Measurements from ENCODE around the gene GCH1.

GRCh38 chr14:54852215-54852614 lies 50.4 kb downstream of the GCH1 start:
- TF ChIP-seq GATA2 (IDR thresholded peaks at IDR 0.05; ENCODE audit: low read depth, low read length), result no peak
- no peak for TF ChIP-seq GATA3 (IDR thresholded peaks at IDR 0.05; ENCODE audit: low read depth, low read length)
